Measurements from ENCODE around the gene CYB5R2. TPM values are rescaled to one million over a fixed set of nuclear protein-coding genes. Genes with fewer than 3 reads are reported as not detected.

CYB5R2 gene
- total RNA-seq, 1 donor from 2014 or later = 17.2 TPM

DNA sequence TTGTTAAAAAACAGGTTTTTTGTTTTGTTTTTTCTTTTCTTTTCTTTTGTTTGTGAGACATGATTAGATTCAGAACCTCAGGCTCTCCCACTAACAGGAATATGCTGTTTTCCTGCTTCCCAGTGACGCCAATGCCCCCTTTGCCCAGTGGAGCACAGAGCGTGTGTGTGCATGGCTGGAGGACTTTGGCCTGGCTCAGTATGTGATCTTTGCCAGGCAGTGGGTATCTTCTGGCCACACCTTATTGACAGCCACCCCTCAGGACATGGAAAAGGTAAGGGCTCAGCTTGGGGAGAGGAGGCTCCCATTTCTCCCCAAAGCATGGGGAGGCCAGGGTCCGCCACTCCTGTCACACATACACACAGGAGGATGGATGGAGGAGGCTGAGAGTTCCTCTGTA is 25.0 kb downstream of the CYB5R2 start:
- no peak for DNase-seq (ENCODE audit: low read depth)
- H3K4me3 ChIP-seq (ENCODE audit: low read depth, low read length) = no peak overlapping the region
- TF ChIP-seq, protein P1, sequence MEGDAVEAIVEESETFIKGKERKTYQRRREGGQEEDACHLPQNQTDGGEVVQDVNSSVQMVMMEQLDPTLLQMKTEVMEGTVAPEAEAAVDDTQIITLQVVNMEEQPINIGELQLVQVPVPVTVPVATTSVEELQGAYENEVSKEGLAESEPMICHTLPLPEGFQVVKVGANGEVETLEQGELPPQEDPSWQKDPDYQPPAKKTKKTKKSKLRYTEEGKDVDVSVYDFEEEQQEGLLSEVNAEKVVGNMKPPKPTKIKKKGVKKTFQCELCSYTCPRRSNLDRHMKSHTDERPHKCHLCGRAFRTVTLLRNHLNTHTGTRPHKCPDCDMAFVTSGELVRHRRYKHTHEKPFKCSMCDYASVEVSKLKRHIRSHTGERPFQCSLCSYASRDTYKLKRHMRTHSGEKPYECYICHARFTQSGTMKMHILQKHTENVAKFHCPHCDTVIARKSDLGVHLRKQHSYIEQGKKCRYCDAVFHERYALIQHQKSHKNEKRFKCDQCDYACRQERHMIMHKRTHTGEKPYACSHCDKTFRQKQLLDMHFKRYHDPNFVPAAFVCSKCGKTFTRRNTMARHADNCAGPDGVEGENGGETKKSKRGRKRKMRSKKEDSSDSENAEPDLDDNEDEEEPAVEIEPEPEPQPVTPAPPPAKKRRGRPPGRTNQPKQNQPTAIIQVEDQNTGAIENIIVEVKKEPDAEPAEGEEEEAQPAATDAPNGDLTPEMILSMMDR (IDR thresholded peaks at IDR 0.05; ENCODE audit: insufficient read depth, low read length, poor library complexity, severe bottlenecking) = no peak
- H3K36me3 ChIP-seq (ENCODE audit: control insufficient read depth, insufficient read depth, low read length) = no peaks in the 10 kb centered on the region
- H3K27me3 ChIP-seq (ENCODE audit: control insufficient read depth, insufficient read depth, low read length) = no peaks in the 10 kb centered on the region

DNA sequence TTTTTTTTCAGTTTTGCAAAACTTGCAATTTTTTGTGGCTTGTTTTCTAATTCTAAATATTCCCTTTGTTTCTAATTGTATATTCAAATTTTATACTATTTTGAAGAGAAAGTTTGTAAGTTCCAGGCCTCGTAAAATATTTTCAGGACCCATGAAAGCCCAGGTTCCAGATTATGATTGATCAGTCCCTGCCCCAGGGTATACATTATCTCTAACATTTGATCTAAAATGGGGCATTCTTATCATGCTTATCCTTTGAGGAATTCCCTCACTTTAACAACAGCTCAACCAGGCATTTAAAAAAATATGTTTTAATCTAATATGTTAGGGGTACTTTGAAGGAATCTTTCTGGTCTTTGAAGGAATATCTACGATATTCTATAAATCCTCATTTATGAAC is 26.4 kb downstream of the CYB5R2 start:
- H3K36me3 ChIP-seq (ENCODE audit: control insufficient read depth, insufficient read depth, low read length) = no peaks in the 10 kb centered on the region
- TF ChIP-seq, protein P1 (IDR thresholded peaks at IDR 0.05; ENCODE audit: insufficient read depth, low read length, poor library complexity, severe bottlenecking) = no peak
- H3K4me3 ChIP-seq (ENCODE audit: low read depth, low read length) = no peak overlapping the region
- DNase-seq (ENCODE audit: low read depth) = no peak
- no peaks in the 10 kb centered on the region for H3K27me3 ChIP-seq (ENCODE audit: control insufficient read depth, insufficient read depth, low read length)

DNA sequence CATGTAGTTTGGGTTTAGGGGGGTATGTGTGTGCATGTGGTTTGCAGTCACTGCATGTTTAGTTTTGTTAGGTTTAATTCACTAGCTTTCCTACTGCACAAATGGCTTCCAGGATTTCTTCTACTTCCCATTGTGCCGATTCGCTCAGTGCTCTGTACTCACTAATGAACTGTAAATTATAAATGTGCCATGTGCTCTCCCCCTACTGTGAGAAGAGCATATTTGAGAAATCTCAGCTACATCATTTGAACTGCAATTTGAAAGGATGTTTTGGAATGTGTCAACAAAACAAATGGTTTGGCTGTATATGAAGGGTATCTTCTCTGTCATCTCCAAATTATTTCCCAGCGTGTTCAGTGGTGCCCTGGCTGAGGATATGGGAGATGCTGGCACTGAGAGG is 28.1 kb downstream of the CYB5R2 start:
- DNase-seq (ENCODE audit: low read depth) = no peak
- Histone ChIP-seq H3K4me3 (ENCODE audit: low read depth, low read length) (no peak overlapping the region), H3K36me3 (ENCODE audit: control insufficient read depth, insufficient read depth, low read length) (no peaks in the 10 kb centered on the region), H3K27me3 (ENCODE audit: control insufficient read depth, insufficient read depth, low read length) (no peaks in the 10 kb centered on the region)
- TF ChIP-seq, protein P1 (IDR thresholded peaks at IDR 0.05; ENCODE audit: insufficient read depth, low read length, poor library complexity, severe bottlenecking) = no peak

DNA sequence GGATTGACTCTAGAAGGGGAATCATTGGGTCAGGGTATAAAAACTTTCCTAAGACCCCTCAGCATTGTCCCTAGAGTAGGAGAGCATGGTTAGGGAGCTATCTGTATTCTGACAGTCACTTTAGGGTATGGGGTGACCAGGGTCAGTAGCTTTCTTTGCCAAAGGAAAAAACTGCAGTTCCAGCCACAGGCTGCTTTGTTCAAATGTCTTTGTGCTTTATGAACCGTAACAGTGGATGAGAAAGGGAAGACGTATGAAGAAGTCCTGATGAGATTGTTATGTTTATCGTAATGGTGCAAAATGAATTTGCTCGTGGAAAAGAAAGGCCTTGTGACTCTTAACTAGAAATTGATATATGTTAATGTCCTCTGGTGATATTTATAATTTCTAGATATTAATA is 30.0 kb downstream of the CYB5R2 start:
- H3K36me3 ChIP-seq (ENCODE audit: control insufficient read depth, insufficient read depth, low read length) = no peaks in the 10 kb centered on the region
- no peak overlapping the region for H3K4me3 ChIP-seq (ENCODE audit: low read depth, low read length)
- no peak for DNase-seq (ENCODE audit: low read depth)
- H3K27me3 ChIP-seq (ENCODE audit: control insufficient read depth, insufficient read depth, low read length) = no peaks in the 10 kb centered on the region
- TF ChIP-seq, protein P1 (IDR thresholded peaks at IDR 0.05; ENCODE audit: insufficient read depth, low read length, poor library complexity, severe bottlenecking) = no peak

DNA sequence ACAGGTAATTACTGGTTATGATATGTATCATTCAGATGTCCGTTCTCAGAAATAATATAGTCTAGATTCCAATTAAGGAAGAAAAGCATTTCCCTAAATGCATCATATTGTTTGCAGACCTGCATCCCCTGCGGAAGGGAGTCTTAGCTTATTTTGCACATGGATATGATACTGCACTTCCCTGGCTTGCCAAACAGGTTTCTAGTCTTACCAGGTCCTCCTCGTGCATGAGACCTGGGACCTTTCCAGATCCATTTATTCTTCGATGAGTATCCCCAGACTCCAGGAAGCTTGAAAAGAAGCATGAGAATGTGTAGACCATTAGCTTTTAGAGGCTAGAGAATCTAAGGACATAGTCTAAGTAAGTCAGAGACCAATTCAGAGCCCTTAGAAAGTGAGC is 30.6 kb downstream of the CYB5R2 start:
- no peak for DNase-seq (ENCODE audit: low read depth)
- no peaks in the 10 kb centered on the region for H3K27me3 ChIP-seq (ENCODE audit: control insufficient read depth, insufficient read depth, low read length)
- no peaks in the 10 kb centered on the region for H3K36me3 ChIP-seq (ENCODE audit: control insufficient read depth, insufficient read depth, low read length)
- TF ChIP-seq, protein P1 (IDR thresholded peaks at IDR 0.05; ENCODE audit: insufficient read depth, low read length, poor library complexity, severe bottlenecking) = no peak
- H3K4me3 ChIP-seq (ENCODE audit: low read depth, low read length) = no peak overlapping the region

DNA sequence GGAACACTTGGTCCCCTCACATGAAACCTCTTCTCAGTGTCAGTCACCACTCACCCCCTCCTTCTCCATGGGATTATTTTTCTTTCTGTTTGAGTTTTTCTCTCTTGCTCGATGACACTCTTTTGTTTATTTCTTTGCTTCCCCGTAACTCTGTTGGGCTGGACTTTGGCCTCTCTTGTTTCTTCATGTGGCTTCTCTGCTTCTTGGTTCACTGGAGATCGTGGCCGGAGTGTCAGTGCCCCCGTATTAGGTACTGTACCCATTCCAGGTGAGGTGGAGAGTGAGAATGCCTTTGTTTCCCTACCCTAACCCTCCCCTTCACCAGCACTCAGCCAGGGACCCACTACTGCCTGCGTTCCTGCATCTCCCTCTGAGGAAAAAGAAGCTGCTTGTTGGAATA is 32.5 kb downstream of the CYB5R2 start:
- TF ChIP-seq, protein P1 (IDR thresholded peaks at IDR 0.05; ENCODE audit: insufficient read depth, low read length, poor library complexity, severe bottlenecking) = no peak
- DNase-seq (ENCODE audit: low read depth) = no peak
- Histone ChIP-seq H3K4me3 (ENCODE audit: low read depth, low read length) (no peak overlapping the region), H3K27me3 (ENCODE audit: control insufficient read depth, insufficient read depth, low read length) (no peaks in the 10 kb centered on the region), H3K36me3 (ENCODE audit: control insufficient read depth, insufficient read depth, low read length) (no peaks in the 10 kb centered on the region)

Data from kidney epithelial cell (primary cell).